GM23338 (cell line): ENCODE results near the gene CDK5.

ENCODE experiments used
- CREB1 ChIP-seq: fragments of 250-450 bp; sonication (Bioruptor Pico); IDR thresholded peaks from 2 replicates; pipeline ENCODE4 v1.5.0; 2020; ENCODE audit warnings: low read depth, mild to moderate bottlenecking, moderate library complexity
- CTCF ChIP-seq, 2 experiments: fragments of 200-600 bp in 1 of 2; sonication (generic) in 1 of 2; conservative IDR thresholded peaks; 2 replicates each; pipeline versions ENCODE4 v1.5.1 to v1.6.1; 2016 to 2017; ENCODE audit warnings: antibody characterized with exemption in 2 of 2, low read depth in 2 of 2, mild to moderate bottlenecking in 2 of 2, moderate library complexity in 1 of 2
- EZH2 ChIP-seq: fragments of 200-600 bp; sonication (generic); IDR thresholded peaks from one replicate; pipeline ENCODE4 v1.8.0; 2017; ENCODE audit warnings: antibody characterized with exemption, mild to moderate bottlenecking, low read depth; ENCODE audit not compliant: unreplicated experiment
- EZH2phosphoT487 ChIP-seq: fragments of 200-600 bp; sonication (generic); IDR thresholded peaks from one replicate; pipeline ENCODE4 v1.8.1; 2018; ENCODE audit warnings: antibody characterized with exemption; ENCODE audit not compliant: unreplicated experiment
- JUNB ChIP-seq: IDR thresholded peaks from one replicate; pipeline ENCODE4 v1.6.1; 2016; ENCODE audit warnings: antibody characterized with exemption; ENCODE audit not compliant: unreplicated experiment
- NANOG ChIP-seq: IDR thresholded peaks from 2 replicates; pipeline ENCODE4 v1.6.1; 2016; ENCODE audit warnings: antibody characterized with exemption, borderline replicate concordance
- POLR2AphosphoS5 ChIP-seq: IDR thresholded peaks from 2 replicates; pipeline ENCODE4 v1.6.1; 2016; ENCODE audit warnings: antibody characterized with exemption, low read depth
- REST ChIP-seq: IDR thresholded peaks from one replicate; pipeline ENCODE4 v1.6.1; 2018; ENCODE audit warnings: antibody characterized with exemption; ENCODE audit not compliant: unreplicated experiment
- STAT1 ChIP-seq: IDR thresholded peaks from one replicate; pipeline ENCODE4 v1.6.1; 2016; ENCODE audit warnings: antibody characterized with exemption; ENCODE audit not compliant: unreplicated experiment
- TF ChIP-seq, protein P1 (sequence below): IDR thresholded peaks from 2 replicates; pipeline ENCODE4 v1.6.1; 2016; ENCODE audit warnings: antibody characterized with exemption

DNA sequence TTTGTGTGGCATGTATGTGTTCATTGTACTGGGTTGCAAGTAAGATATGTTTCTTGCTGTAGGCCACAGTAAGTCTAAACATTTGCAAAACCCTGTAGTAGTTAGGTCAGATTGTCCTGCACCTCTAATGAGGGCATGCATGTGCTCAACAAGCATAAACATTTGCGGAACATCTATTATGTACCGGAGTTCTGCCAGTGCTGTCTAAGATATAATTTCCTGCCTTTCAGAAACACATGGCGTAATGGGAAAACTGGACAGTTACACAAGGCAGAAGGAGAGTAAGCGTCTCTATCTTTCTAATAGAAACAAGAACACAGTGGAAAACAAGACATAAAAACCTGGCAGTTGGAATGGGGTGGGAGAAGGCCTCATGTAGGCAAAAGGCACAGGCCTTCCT, 26.7 kb downstream of the CDK5 start:
- TF ChIP-seq EZH2phosphoT487 (no peak), NANOG (no peak), POLR2AphosphoS5 (no peak), CTCF (conservative IDR thresholded peaks at IDR 0.05; ENCODE audit: low read depth in 2 of 2) (no peak), EZH2 (no peak), CREB1 (no peak), REST (no peak), STAT1 (no peak), JUNB (no peak)
- TF ChIP-seq, protein P1, sequence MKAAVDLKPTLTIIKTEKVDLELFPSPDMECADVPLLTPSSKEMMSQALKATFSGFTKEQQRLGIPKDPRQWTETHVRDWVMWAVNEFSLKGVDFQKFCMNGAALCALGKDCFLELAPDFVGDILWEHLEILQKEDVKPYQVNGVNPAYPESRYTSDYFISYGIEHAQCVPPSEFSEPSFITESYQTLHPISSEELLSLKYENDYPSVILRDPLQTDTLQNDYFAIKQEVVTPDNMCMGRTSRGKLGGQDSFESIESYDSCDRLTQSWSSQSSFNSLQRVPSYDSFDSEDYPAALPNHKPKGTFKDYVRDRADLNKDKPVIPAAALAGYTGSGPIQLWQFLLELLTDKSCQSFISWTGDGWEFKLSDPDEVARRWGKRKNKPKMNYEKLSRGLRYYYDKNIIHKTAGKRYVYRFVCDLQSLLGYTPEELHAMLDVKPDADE = no peak
